HG03025 (cell line): ENCODE results near the gene RNF41.
A peak's percentile ranks its signal among the peaks of the same experiment; 100 is the strongest.

ENCODE experiments used
- ATAC-seq: cut with Tn5 transposase; IDR thresholded peaks from one replicate; pipeline ENCODE4 v1.9.1; 2021; ENCODE audit warnings: mild to moderate bottlenecking, moderate library complexity; ENCODE audit not compliant: unreplicated experiment, low FRiP score

Gene RNF41

DNA sequence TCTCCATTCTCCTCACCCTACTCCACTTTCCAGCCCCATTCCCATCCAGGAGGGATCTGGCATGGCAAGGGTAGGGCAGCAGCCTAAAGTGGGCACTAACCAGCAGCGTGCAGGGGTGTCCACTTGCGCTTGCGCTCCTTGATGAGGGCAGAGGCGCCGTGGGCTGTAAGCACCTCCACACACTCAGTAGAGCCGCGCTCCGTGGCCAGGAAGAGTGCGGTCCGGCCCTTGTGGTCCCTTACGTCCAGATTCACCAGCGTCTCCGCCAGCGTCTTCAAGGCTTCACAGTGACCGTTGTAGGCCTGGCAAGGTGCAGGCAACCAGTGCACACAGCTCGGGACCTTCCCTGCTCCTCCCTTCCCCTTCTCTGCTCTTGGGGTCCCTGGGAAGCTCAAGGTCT lies 26.2 kb upstream of the RNF41 start:
- no peak for ATAC-seq

- ATAC-seq = no peak
Measured at GRCh38 chr12:56244494-56244893, 22.8 kb upstream of the RNF41 start.

DNA sequence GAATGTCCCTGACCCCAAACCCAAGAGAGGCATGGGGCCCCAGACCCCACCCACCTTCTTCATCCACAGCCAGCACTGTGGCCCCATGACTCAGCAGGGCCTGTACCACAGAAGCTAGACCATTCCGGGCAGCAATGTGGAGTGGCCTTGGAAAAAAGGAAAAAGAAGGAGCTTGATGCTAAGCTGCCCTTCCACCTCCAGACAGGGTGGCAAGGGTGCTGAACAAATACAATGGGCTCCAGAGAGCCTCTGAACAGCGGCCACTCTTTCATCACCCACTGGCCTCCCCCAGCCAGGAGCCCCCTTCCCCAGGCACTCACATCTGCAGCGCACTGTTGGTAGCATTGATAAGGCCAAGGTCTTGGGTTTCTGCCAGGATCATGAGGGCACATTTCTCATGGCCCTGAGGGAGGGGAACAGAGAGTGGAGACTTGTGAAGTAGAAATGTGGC lies 22.0 kb upstream of the RNF41 start:
- no peak for ATAC-seq

DNA sequence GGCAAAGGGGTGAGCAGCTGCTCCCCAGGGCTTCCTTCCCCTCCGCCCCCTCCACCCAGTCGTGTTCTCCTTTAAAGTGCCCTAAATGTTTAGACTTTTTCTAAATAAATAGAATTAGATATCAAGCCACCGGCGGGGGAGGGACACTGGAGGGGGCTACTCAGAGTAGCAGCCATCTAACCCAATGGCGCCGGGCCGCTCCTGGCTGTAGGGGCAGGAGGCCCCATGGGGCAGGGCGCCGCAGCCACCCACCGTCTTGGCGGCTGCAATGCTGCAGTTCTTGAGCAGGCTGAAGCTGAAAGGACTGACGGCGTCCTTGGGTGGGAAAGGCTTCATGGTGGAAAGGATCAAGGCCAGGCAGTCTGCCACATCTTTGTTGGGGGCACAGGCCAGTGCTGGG lies 21.3 kb upstream of the RNF41 start:
- no peak for ATAC-seq

DNA sequence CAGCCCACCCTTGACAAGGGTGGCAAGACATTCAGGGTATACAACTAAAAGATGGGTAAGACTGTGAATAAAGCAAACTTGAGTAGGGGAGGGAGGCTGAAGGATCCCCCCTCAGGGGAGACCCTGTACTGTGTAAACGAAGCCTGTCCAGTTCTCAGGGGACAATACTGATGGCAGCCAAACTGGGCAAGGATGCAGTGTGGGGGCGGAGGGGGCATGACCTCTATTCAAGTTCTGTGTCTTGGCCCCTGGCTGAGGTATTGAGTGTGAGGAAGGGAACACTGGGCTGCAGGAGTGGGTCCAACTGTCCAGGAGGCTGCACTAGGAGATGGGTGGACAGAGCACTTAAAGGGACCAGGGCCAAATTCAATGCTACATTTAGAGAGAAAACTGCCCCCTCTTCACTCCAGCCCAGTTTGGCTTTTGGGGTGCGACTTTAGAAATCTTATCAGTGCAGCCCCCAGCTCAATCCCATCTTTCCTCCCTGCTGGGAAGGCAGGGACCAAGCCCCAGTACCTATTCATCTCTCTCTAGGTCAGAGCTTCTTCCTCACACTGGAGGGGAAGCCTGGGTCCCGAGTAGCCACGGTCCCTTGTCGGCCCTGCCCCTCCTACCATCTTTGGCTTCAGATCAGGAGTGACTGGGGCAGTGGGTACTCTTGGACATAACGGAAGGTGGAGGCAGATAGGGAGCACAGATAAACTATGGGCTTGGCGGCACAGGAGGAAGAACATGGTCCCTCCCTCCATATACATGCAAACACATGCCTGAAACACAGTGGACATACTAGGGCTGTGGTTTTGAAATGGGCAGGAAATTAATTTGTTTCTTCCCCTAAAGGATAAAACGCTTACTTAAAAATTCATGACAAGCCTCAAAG lies 19.9 kb upstream of the RNF41 start:
- ATAC-seq = no peak

DNA sequence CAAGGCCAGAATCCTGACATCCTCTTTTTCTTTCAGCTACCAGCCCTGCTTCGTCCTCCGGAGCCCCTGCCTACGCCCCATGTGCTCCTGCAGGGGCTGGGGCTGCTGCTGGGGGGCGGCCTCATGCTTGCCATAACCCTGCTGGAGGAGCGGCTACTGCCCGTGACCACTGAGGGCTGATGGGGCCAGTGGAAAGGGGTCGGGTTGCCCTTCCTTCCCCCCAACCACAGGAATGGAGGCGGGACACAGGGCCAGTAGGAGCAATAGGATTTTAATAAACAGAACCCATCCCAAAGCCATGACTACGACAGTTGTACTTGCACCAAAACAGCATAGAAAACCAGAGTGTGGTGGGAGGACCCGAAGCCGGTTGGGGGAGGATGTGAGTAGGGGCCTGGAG lies 15.8 kb upstream of the RNF41 start:
- ATAC-seq = no peak

DNA sequence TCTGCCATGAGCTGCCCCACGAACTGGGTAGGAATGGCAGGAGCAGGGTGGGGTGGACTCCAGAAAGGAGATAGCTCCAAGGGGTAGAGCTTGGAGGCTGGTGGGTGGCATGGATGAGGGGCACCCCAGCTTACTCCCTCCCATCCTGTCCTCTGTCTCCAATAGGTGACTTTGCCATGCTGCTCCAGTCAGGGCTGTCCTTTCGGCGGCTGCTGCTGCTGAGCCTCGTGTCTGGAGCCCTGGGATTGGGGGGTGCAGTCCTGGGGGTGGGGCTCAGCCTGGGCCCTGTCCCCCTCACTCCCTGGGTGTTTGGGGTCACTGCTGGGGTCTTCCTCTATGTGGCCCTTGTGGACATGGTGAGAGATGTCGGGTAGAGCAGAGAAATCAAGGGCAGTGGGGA lies 15.3 kb upstream of the RNF41 start:
- no peak for ATAC-seq

- no peak for ATAC-seq
Measured at GRCh38 chr12:56236091-56236490, 14.4 kb upstream of the RNF41 start.

- ATAC-seq = no peak
Measured at GRCh38 chr12:56234746-56235436, 13.2 kb upstream of the RNF41 start.

- no peak for ATAC-seq
Measured at GRCh38 chr12:56231184-56231582, 9.5 kb upstream of the RNF41 start.

DNA sequence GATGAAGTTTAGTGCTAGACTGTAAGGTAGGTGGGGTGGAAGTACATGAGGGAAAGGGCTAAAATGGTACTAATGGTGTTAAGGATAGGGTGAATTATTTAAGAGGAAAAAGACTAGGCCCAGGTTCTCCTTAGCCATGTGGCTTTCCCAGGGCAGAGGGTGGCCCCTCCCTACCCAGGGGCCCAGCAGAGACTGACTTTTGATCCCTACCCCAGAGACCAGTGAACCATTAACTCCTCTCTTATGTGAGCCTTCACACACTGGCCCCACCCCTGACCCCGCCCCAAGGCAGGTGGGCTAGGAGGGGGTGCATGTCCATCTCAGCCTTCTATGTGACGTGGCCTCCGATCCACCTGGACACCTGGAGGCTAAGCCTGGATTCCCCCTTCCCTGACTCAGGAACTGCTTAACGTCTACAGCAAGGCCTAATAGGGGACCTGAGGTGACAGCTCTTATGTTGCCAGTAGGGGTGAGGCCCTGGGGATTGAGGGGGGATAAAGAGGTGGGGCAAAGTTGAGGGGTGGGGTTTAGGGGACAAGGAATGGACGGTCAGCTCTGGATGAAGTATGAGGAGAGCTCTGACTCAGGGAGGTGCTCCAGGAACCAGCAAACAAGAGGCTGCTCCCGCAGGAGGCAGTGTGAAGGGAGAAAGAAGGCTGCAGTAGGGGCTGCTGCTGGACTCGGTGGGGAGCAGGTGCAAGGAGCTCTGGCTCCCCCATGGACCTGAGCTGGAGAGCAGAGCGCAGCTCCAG lies 8.9 kb upstream of the RNF41 start:
- no peak for ATAC-seq

DNA sequence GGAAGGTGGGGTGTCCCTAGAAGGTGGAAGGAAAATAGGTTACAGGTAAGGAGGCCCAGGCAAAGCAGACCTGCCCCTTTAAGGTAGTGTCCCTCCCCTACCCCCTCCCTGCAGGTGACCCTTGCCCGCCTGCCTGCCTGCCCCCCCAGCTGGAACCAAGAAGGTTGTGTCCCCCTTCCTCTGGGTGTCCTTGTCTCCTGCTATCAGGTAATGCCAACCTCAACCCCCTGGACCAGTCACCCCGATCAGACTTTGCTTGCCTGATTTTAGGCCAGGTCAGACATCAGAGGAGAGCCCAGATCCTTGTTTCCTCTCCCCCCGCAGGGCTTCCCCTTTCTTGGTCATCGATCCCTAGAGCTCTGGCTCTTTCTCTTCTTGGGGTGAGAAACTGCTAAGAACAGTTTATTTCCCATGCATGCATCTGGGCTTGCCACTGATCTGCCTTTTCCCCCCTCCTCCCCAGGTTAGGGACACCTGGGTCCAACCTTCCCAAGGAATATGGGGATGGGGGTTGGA lies 8.3 kb upstream of the RNF41 start, which contains the start of gene SLC39A5:
Gene SLC39A5, plus strand, starts transcription at position 136 of the 516 bp plus-strand sequence. CDS start 1,224 bp downstream, outside the sequence.
- ATAC-seq = no peak

DNA sequence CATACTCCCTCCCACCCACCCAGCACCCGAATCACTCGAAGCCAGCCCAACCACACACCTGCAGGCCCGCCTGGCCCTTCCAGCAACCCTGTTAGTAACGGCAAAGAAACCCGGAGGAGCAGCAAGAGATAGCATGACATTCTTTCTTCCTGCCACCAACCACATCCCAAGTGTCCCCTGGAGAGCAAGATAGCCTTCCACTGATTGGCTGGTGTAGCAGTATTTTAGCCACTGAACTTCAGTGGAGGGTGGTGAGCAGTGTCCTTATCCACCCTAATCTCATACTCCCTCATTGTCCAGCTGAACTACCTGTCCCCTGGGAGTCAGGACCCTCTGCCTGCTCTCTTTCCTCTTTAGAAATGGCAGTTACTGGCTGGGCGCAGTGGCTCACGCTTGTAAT lies 7.4 kb upstream of the RNF41 start:
- ATAC-seq = no peak

- ATAC-seq = no peak
Measured at GRCh38 chr12:56224954-56225353, 3.2 kb upstream of the RNF41 start.

DNA sequence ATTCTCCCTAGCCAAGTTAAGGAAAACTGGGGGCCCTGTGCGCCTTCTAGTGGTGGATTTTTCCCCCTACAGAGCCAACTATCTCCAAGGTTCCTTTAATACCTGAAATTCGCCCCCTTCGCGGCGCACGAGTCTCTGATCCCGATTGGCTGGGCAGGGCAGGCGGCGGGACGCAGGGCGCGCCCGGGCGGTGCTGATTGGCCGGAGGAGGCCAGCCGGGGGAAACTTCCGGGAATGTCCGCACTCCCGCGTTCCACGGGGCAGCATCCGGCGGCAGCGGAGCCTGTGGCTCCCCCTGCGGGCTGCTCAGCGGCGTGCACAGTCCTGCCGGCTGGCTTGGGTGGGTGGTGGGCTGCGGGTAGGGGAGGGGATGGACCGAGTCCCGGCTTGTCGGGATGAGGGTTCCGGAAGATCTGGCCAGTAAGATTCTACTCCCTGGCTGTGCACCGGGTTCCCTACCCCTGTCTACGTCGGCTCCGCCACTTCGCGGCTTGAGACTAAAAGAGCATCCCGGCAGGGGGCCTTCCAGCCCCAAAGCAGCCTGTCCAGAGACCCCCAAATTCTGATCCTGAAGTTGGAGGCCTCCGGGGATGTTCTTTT lies 2.5 kb upstream of the RNF41 start, which contains the start of gene NABP2:
Gene NABP2, plus strand, starts transcription at position 241 of the 600 bp plus-strand sequence. CDS start 515 bp downstream, outside the sequence.
- peak; percentile 53 for ATAC-seq

- no peak for ATAC-seq
Measured at GRCh38 chr12:56223571-56224101, 1.9 kb upstream of the RNF41 start.

DNA sequence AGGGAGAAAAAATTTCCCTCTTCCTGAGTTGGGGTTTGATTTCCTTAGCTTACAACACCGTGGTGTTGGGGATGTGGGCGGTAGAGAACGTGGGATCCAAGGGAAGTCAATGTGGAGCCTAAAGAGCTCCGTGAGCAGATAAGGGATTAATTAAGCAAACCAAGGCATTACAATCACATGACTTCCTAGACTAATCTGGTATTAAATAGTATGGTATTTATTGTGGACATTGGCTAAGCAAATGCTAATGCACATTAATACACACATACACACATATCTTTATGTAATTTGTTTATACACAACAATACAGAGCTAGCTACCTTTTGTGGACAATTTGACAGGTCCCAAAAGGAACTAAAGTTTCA lies 791 bp upstream of the RNF41 start:
- ATAC-seq = no peak

- no peak for ATAC-seq
Measured at GRCh38 chr12:56221232-56221756, 428 bp downstream of the RNF41 start.

- ATAC-seq = no peak
Measured at GRCh38 chr12:56220611-56221231, 1.0 kb downstream of the RNF41 start.
